Stimulated activated CD8-positive, alpha-beta memory T cell treated with anti-CD3 and anti-CD28 coated beads, Interleukin-2, amount 100 ng/mL, for 1 hour (primary cell): ENCODE measurements around the gene UBE2L3.
"Not testable (repeated sequence)": the region's sequence is repeated elsewhere in the genome, so short reads cannot be mapped to it uniquely, and the experiment has no call there.

Experiments used
- DNase-seq, 2 donors: peaks; one replicate each; pipeline ENCODE4 v3.0.0-alpha.2; 2020; ENCODE audit warnings: low read depth in 2 of 2

The UBE2L3 gene

DNA sequence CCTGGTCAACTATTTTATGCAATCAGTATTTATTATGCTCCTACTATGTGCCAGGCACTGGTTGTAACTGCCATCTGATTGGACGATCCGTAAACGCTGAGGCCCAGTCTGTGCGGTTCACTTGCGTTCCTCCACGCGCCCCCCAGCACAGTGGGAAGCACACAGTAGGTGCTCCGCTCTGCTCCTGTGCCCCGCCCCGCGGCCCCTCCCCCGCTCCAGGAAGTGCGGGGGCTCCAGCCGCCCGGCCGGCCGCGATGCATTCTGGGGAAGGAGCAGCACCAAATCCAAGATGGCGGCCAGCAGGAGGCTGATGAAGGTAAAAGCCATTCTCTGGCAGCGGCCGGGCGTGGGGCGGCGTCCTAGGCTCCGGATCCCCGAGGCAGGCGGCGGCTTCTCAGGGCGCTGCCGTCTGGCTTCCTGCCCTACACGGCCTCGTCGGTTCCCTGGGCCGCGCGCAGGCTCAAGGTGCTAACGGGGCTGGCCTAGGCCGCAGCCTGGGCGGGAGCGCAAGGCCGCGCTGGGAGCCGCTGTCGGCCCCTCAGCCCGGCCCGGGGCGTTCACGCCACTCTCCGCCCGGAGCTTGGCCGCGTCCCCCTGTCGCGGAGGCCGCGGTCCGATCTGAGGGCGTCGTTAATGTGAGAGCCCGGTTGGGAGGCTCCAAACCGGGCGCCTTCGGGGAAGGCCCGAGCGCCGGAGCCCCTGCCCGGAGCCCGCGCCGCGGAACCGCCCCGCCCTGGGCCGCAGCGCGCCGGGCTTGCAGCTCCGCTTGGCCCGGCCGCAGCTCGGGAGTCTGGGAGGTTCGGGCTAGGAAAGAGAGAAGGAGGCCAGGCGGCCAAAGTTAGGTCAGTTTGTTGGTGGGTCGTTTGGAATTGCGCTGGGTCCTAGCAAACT is at the start of gene UBE2L3:
Gene UBE2L3 (plus strand): TSS at position 259 of the 891 bp plus-strand sequence. CDS start 31 bp downstream, at position 290.
- DNase-seq = peak; percentile 62 to 68

DNA sequence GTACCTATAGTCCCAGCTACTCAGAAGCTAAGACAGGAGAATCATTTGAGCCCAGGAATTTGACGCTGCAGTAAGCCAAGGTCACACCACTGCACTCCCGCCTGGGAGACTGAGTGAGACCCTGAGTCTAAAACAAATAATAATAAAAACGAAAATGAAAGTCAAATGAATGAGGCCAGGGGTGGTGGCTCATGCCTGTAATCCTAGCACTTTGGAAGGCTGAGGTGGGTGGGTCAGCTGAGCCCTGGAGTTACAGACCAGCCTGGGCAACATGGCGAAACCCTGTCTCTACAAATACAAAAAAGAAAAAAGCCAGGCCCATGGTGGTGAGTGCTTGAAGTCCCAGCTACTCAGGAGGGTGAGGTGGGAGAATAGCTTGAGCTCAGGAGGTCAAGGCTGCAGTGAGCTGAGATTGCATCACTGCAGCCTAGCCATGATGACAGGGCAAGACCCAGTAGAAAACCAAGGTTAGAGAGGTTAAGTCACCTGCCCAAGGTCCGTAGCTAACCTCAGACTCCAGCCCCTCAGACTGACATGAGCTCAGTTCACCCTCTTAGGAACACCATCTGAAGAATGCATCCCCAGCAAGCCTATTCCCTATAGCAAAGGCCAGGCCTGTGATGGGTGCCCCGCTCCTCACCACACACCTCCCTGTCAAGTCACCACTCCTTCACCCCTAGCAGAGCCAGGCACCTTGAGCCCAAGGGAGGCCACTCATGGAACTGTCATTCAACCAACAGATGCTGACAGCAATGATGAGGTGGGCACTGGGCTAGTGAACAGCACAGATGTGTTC is 40.6 kb upstream of the UBE2L3 start:
- not testable (repeated sequence) for DNase-seq

DNA sequence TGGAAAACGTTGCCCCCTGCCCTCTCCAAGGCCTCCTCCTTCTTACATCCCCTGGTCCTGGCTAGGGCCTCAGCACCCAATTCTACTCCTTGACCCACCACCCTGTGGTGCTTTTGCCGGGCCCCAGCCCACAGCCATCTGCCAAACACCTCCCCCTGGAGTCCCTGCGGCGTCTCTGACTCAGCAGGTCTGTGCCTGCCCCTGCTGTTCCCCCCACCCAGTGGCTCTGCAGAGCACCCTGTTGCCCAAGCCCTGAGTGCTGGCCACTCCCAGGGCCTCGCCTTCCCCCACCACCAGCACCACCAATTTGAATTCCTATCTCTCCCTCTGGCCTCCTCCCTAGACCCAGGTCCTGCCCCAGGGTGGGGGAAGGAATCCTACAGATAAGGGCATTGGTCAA is 36.0 kb upstream of the UBE2L3 start:
- not testable (repeated sequence) for DNase-seq

DNA sequence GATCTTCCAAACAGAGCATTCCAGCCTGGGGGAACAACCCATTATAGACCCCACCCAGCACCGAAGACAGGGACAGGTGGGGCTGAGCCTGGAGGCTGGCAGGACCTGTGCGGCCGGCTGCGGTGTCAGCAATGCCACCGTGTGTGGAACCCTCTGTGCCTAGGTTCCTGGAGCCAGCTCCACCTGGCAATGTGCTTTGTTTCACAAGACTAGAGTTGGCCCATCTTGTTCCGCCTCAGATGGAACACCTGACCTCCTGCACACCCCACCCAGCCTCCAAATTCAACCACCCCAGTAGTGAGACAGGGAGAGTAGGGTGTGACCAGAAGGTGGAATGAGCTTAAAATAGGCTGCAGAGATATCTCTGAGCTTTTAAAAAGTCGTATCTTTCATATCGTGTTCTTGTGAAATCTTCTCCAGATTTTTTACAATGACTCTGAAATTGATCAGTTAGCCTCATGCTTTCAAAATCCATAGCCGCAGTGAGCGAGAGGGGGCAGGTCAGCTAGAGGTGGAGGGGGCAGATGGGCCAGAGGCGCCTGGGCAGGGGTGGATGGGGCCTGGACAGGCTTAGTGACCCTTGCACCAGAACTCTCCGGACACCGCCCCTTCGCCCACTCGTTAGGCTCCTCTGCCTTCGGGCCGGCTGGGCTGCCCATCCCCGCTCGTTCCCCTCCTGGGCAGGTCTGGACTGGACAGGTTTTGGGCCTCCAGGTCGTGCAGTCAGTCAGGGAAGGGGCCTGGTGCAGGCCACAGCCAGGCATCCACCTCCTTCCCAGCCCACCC is 34.5 kb upstream of the UBE2L3 start:
- not testable (repeated sequence) for DNase-seq

DNA sequence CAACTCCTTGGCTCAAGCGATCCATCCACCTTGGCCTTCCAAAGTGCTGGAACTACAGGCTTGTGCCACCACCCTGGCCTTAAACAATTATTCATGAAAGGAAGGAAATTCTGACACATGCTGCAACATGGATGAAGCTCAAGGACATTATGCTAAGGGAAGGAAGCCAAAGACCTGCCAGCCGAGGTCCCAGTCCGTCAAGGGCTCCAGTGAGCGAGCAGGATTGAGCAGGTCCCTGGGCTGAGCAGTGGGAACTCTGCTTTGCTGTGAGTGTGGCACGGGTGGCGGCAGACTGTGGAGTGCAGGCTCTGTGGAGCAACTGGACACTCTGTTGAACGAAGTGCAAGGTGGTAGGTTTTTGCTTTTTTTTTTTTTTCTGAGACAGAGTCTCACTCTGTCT is 27.7 kb upstream of the UBE2L3 start:
- DNase-seq = not testable (repeated sequence)

DNA sequence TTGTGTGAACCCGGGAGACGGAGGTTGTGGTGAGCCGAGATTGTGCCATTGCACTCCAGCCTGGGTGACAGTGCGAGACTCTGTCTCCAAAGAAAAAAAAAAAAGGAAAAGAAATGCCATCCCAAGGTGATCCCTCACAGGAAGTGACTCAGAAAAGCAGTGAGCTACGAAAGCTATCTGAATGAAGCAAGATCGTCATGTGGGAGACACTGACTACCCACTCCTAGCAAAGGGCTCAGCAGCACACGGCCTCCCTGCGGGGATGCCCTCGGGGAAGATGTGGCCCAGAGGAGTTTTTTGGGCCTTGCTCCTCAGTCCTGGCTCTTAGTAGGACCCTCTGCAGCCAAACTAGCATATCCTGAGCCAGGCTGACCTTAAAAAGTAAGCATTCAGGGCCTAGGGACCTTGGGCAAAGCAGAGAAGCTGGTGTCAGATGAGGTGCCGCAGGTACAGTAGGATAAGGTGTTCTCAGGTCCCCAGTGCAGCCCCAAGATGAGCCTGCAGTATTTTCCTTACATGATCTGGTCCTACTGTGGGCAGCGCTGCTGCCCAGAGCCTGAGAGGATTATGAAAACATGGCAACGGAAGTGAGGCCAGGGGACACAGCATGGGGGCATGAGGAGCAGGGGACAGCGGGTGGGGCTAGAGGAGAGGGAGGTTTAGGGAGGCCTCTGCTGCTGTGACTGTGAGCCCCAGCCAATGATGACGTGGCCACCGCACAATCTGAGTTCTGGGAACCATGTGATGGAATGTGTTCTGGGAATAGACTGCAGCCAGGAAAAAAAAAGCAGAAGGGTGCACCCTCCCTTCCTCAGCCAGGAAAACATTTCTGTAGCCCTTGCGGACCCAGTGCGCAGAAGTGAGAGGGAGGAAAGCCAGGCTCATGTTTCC is 22.8 kb upstream of the UBE2L3 start:
- not testable (repeated sequence) for DNase-seq

DNA sequence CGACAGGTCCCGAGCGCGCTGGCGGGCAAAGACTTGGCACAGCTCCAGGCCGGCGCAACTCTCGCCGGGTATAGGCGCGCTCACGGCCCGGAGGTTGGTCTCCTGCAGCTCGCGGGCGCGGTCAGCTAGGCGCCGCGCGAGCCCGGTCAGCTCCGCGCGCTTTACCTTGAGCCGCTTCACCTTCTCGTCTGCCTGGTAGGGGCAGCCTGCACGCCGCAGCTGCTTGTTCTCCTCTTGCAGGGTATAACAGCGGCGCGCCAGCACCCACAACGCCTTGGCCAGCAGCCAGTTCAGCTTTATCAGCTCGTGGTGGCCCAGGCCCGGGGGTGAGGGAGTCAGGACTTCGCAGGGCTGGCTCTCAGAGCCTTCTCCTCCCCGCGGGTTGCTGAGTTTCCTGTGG is 18.0 kb upstream of the UBE2L3 start:
- DNase-seq = not testable (repeated sequence)

DNA sequence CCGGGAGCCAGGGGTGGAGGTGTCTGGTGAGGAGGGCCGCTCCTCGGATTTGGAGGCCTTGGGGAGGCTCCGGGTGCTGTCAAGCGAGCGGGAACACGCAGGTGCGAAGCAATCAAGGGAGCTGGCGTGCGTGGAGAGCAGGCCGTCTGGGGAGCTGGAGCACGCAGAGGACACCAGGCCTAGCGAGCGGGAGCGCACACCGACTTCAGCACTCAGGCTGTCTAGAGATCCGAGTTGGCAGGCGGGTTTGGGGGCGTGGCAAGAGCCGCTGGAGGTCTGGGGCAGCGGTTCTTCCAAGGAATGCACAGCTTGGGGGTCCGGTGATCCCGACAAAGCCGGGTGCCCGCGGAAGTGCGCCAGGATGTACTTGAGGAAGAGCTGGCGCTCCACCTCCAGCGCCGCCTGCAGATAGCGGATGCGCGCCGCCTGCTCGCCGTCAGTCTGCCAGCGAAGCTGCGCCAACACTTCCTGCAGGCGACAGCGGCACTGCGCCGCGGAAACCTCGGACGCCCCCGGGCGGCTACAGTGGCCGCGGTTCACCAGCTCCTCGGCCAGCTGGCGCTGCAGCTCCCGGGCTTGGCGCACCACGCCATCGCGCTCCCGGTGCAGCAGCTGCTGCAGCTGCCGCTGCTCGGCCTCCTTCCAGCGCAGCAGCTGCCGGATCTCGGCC is 17.4 kb upstream of the UBE2L3 start:
- DNase-seq = not testable (repeated sequence)

DNA sequence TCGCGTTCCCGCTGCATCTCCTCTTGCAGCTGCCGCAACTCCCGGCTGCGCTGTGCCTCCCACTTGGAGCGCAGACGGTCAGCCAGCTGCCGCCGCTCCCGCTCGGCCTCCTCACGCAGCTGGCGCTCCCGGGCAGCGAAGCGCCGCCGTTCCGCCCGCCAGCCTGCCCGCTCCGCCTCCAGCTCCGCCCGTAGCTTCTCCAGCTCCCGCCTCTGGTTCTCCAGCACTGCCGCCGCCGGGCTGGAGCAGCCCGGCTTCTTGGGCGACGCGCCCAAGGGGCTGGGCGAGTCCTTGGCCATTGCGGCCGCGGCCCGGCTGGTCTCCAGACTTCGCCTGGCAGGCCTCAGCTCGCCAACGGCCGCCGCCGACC is 16.9 kb upstream of the UBE2L3 start:
- DNase-seq = not testable (repeated sequence)

DNA sequence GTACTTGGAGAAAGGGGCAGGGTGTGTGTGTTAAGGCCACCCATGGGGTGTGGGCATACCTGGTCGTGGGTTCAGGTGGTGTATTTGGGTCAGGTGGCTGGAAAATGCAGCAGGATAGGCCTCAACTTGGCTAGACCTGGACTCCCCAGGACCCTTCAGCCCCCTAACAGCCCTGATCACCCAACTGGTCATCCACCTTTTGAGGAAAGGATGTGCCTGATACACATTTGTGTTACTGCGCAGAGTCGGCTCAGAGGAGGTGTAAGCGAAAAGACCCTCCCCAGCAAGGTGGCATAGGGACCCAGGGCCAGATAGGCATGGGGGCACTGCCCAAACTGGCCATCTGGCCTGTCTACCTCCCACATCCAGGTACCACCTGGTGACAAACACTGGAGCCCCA is 16.2 kb upstream of the UBE2L3 start, which contains the start of gene RIMBP3C:
Gene RIMBP3C (minus strand): TSS at position 101 of the 400 bp plus-strand sequence. CDS start 485 bp downstream, outside the sequence.
- not testable (repeated sequence) for DNase-seq

DNA sequence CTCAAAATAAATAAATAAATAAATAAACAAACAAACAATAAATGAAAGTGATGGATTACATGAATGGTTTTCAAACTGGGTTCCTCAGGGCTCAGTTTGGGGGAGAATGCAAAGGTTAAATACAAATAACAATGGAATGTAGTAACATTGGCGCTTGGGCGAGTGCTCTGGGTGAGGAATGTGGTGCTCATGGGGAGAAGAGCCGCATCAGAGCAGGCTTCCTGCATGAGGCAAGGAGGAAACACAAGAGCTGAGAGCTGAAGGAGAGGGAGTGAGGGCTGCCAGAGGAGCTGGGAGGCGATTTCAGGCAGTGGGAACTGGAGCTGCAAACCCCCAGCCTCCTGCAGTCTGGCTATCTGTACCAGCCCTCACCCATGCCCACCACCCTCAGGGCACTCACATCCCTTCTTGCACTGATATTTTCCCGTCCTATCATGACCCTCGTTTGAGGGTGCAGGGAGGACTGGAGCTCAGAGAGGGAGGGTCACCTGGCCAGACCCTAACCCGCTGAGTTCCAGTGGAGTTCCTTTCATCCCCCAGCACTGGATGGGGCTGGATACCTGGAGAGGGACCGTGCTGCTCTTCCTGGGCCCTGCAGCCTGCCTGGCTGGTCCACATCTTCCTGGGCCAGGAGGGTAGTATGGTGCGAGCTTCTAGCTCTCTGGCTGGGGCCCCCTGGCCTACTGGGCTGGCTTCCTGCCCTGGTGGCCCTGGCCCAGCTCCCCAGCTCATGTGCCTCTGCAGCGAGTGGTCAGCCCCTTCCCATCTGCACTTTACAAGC is 8.0 kb upstream of the UBE2L3 start:
- not testable (repeated sequence) for DNase-seq

DNA sequence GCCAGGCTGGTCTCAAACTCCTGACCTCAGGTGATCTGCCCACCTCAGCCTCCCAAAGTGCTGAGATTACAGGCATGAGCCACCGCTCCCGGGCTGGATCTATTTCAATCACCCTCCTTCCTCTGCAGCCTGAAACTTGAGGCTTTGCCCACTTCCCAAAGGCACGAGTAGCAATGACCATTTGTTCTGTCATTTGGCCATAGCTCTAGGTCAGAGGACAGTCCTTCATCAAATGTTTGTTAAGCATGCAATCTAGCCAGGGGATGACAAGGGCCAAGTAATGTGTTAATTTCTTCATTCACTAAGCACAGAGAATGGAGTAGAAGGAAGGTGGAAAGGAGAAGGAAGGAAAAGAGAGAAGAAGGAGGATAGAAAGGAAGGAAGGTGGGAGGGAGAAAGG is 6.9 kb upstream of the UBE2L3 start:
- not testable (repeated sequence) for DNase-seq

DNA sequence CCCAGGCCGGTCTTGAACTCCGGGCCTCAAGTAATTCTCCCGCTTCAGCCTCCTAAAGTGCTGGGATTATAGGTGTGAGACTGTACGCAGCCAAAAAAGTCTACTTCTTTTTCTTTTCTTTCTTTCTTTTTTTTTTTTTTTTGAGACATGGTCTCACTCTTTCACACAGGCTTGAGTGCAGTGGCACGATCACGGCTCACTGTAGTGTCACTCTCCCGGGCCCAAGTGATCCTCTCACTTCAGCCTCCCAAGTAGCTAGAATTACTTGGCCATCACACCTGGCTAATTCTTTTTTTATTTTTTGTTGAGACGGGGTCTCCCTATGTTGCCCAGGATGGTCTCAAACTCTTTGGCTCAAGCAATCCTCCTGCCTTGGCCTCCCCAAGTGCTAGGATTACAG is 3.6 kb upstream of the UBE2L3 start:
- no peak for DNase-seq

DNA sequence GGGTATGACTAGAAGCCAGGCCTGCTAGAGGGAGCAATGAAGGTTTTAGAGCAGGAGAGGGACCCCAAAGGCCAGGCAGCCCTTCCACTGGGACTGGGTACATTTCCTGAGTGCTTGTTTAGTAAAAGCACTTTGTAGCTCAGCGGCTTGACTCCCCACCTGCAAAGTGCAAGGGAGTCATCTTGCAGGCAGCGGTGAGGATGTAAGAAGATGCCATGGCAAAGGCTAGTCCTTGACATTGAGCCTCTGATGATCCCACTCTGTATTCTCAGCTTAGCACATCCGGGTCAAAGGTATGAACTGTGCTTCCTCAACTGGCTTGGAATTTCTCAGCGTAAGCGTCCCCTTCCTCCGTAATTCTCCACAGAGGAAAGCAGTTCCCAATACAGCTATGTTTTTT is 3.1 kb upstream of the UBE2L3 start:
- no peak for DNase-seq

DNA sequence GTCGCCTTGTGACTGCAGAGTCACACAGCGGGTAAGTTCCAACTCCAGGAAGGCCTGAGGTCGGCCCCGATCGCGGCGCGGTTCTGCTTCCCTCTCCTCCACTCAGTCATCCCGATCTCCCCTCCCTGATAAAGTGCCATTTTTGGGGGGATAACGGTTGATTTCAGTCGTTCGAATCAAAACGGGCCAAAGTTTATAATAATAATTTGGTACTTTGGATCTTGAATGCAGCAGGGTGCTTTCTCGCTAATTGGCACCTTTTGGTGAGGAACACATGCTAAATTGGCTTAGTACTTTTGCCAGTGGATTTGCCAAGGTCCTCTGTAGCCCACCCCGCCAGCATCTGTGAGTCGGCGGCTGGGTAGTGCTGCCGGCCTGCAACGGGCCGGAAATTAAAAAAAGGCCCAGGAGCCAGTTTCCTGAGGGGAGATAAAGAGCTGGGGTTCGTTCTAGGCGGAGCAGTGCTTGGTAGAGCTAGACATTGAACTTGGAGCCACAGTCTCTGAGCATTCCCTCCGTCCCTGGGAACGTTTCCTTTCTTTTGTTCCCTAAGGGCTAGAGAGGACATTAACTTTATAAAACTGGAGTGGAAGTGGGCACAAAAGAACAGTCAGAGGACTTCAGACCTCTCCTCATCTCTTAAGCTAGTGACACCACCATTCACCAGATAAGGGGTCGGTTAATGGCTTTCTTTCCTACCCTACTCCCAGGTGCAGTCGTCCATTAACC is 997 bp downstream of the UBE2L3 start:
- DNase-seq = no peak

DNA sequence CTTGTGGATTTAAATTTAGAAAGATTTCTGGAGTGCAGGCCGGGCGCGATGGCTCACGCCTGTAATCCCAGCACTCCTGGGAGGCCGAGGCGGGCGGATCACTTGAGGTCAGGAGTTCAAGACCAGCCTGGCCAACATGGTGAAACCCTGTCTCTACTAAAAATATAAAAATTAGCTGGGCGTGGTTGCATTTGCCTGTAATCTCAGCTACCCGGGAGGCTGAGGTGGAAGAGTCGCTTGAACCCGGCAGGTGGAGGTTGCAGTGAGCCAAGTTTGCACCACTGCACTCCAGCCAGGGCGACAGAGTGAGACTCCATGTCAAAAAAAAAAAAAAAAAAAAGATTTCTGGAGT is 1.5 kb downstream of the UBE2L3 start:
- DNase-seq = not testable (repeated sequence)

DNA sequence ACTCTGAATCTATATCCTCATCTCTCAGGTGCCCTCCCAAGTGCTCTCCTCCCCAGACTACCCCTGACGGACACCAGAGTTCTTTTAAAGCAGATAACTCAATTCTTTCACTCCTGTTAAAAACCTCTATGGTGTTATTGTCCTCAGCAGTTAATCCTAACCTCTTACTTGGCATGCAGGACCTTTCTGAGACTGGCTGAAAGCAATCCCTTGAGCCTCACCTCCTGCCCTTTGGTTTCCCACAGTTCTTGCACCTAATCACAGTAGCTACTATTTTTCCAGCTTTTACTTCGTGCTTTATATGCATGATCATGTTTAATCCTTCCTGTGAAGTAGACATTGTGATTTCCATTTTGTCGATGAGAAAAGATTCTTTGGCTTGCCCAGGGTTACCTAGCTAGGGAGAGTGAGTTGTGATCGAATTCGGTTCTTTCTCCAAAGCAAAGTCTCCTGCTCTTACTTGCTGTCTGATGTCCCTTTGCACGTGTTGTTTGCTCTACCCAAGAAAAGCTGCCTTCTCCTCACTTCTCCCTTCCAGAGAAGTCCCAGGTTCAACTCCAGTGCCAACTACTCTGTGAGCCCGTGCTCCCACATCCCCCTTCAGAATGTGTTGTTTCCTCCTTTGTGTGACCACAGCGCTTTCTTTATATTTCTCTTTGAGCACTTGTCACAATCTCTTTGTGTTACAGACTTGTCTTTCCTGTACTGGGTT is 2.1 kb downstream of the UBE2L3 start:
- no peak for DNase-seq

DNA sequence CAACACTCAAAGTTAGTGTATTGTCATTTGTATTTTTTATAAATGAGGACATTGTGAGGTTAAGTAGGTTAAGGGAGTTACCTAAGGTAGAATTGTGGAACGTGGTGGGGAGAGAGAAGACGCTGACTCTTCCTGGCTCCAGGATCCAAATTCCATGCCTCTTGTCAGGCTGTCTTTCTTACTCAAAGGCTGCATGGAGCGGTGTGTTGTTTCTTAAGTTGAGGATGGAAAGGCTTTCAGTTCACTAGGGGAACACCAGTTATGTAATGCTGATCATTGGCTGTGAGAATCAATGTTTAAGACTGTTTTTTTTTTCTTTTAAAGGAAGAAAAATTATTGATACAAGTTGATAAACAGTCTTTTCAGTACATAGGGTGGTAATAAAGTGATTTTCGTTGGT is 2.9 kb downstream of the UBE2L3 start:
- no peak for DNase-seq
